Liver (tissue), 3 donors: Measurements from ENCODE around the gene TRMT44.

Experiments
- CTCF ChIP-seq: fragments of 150-350 bp; IDR thresholded peaks from 2 replicates; pipeline ENCODE4 v1.5.1; 2017; ENCODE audit warnings: improper control_type of control experiment, low read depth, low read length; ENCODE audit not compliant: missing input control
- HNF4A ChIP-seq, 2 donors: conservative IDR thresholded peaks; 2 replicates each; pipeline ENCODE4 v1.6.1; 2016; ENCODE audit warnings: antibody characterized with exemption in 2 of 2, mild to moderate bottlenecking in 2 of 2
- RAD21 ChIP-seq, 2 donors: IDR thresholded peaks; 2 replicates each; pipeline ENCODE4 v1.6.1; 2016; ENCODE audit warnings: antibody characterized with exemption in 2 of 2, mild to moderate bottlenecking in 2 of 2
- RXRA ChIP-seq, 2 donors: IDR thresholded peaks; 2 replicates each; pipeline ENCODE4 v1.6.1; 2017 to 2018; ENCODE audit warnings: antibody characterized with exemption in 2 of 2, mild to moderate bottlenecking in 1 of 2
- SP1 ChIP-seq: IDR thresholded peaks from 2 replicates; pipeline ENCODE4 v1.6.1; 2018; ENCODE audit warnings: antibody characterized with exemption, mild to moderate bottlenecking
- TAF1 ChIP-seq: conservative IDR thresholded peaks from 2 replicates; pipeline ENCODE4 v1.6.1; 2016; ENCODE audit warnings: antibody characterized with exemption, mild to moderate bottlenecking
- YY1 ChIP-seq: IDR thresholded peaks from 2 replicates; pipeline ENCODE4 v1.6.1; 2016; ENCODE audit warnings: antibody characterized with exemption, mild to moderate bottlenecking
- ZBTB33 ChIP-seq: IDR thresholded peaks from 2 replicates; pipeline ENCODE4 v1.6.1; 2016; ENCODE audit warnings: antibody characterized with exemption
- donor health status: healthy.
- donor health status: healthy.

GRCh38 chr4:8404791-8405515 is 35.6 kb upstream of the TRMT44 start:
- TF ChIP-seq CTCF (no peak), TAF1 (no peak), RAD21 (IDR thresholded peaks at IDR 0.05) (no peak), RXRA (IDR thresholded peaks at IDR 0.05) (no peak), HNF4A (conservative IDR thresholded peaks at IDR 0.05) (no peak), ZBTB33 (no peak), SP1 (no peak), YY1 (no peak)
